Stimulated activated naive CD8-positive, alpha-beta T cell treated with anti-CD3 and anti-CD28 coated beads, Interleukin-15, amount 100 ng/mL, for 72 hours (primary cell): ENCODE measurements around the gene FAM81B.

ENCODE experiments used
- ATAC-seq: fragments of 150-1000 bp; cut with Tn5 transposase; 2 replicates; pipeline ENCODE4 v1.10.0; 2021; ENCODE audit warnings: mild to moderate bottlenecking, moderate library complexity
- DNase-seq, 2 donors: peaks; one replicate each; pipeline ENCODE4 v3.0.0; 2021 to 2022
- H3K27ac Mint-ChIP-seq, 2 donors: one replicate each; pipeline ENCODE4 v1.8.0; 2022; ENCODE audit warnings: mild to moderate bottlenecking in 2 of 2, mixed read lengths in 2 of 2, moderate library complexity in 2 of 2
- H3K27me3 Mint-ChIP-seq: one replicate; pipeline ENCODE4 v1.8.0; 2022; ENCODE audit warnings: mixed read lengths
- H3K4me1 Mint-ChIP-seq: one replicate; pipeline ENCODE4 v1.8.0; 2022; ENCODE audit warnings: mild to moderate bottlenecking, mixed read lengths
- H3K4me3 Mint-ChIP-seq, 2 donors: one replicate each; pipeline ENCODE4 v1.8.0; 2022; ENCODE audit warnings: mild to moderate bottlenecking in 2 of 2, mixed read lengths in 2 of 2, moderate library complexity in 1 of 2
- H3K9me3 Mint-ChIP-seq, 2 donors: one replicate each; pipeline ENCODE4 v1.8.0; 2022; ENCODE audit warnings: mixed read lengths in 2 of 2

The FAM81B gene

GRCh38 chr5:95426227-95426626, 35.1 kb downstream of the FAM81B start:
- ATAC-seq (no peak), DNase-seq (no peak)
- H3K27me3 Mint-ChIP-seq: no peaks in the 10 kb centered on the region
- no peaks in the 10 kb centered on the region for H3K9me3 Mint-ChIP-seq
- H3K4me3 Mint-ChIP-seq: no peak overlapping the region
- H3K27ac Mint-ChIP-seq: no peak overlapping the region
- no peaks in the 10 kb centered on the region for H3K4me1 Mint-ChIP-seq

GRCh38 chr5:95432779-95433178, 41.6 kb downstream of the FAM81B start:
- ATAC-seq (no peak), DNase-seq (no peak)
- H3K4me3 Mint-ChIP-seq: no peak overlapping the region
- no peak overlapping the region for H3K27ac Mint-ChIP-seq
- H3K27me3 Mint-ChIP-seq: no peaks in the 10 kb centered on the region
- no peaks in the 10 kb centered on the region for H3K4me1 Mint-ChIP-seq
- peaks cover 7 to 17% of the 10 kb centered on the region in 2 donors for H3K9me3 Mint-ChIP-seq

- ATAC-seq (no peak), DNase-seq (no peak)
- H3K4me3 Mint-ChIP-seq: no peak overlapping the region
- no peaks in the 10 kb centered on the region for H3K4me1 Mint-ChIP-seq
- H3K27me3 Mint-ChIP-seq: no peaks in the 10 kb centered on the region
- no peak overlapping the region for H3K27ac Mint-ChIP-seq
- peaks cover 0 to 1% of the 10 kb centered on the region in 2 donors for H3K9me3 Mint-ChIP-seq
Measured at GRCh38 chr5:95439801-95440493, 48.8 kb downstream of the FAM81B start.

- no peak for ATAC-seq
- H3K4me1 Mint-ChIP-seq: no peaks in the 10 kb centered on the region
- no peaks in the 10 kb centered on the region for H3K27me3 Mint-ChIP-seq
- H3K27ac Mint-ChIP-seq: no peak overlapping the region
- no peak overlapping the region for H3K4me3 Mint-ChIP-seq
- H3K9me3 Mint-ChIP-seq: no peaks in the 10 kb centered on the region
- no peak for DNase-seq
Measured at GRCh38 chr5:95440825-95441224, 49.7 kb downstream of the FAM81B start.

- Mint-ChIP-seq H3K27me3 (no peaks in the 10 kb centered on the region), H3K4me1 (no peaks in the 10 kb centered on the region), H3K27ac (no peak overlapping the region), H3K4me3 (no peak overlapping the region), H3K9me3 (no peaks in the 10 kb centered on the region)
- no peak for ATAC-seq
- DNase-seq: no peak
Measured at GRCh38 chr5:95441636-95442035, 50.5 kb downstream of the FAM81B start.

- DNase-seq (no peak), ATAC-seq (no peak)
- no peaks in the 10 kb centered on the region for H3K9me3 Mint-ChIP-seq
- H3K4me3 Mint-ChIP-seq: no peak overlapping the region
- H3K27me3 Mint-ChIP-seq: no peaks in the 10 kb centered on the region
- H3K27ac Mint-ChIP-seq: no peak overlapping the region
- no peaks in the 10 kb centered on the region for H3K4me1 Mint-ChIP-seq
Measured at GRCh38 chr5:95445442-95445841, 54.3 kb downstream of the FAM81B start.

GRCh38 chr5:95445995-95446394, 54.8 kb downstream of the FAM81B start:
- H3K27ac Mint-ChIP-seq: peak overlapping the region in 1 of 2 donors; percentile 24
- no peaks in the 10 kb centered on the region for H3K27me3 Mint-ChIP-seq
- H3K4me1 Mint-ChIP-seq: no peaks in the 10 kb centered on the region
- no peak overlapping the region for H3K4me3 Mint-ChIP-seq
- H3K9me3 Mint-ChIP-seq: no peaks in the 10 kb centered on the region
- DNase-seq (no peak), ATAC-seq (no peak)

- Mint-ChIP-seq H3K4me3 (no peak overlapping the region), H3K27ac (no peak overlapping the region), H3K27me3 (no peaks in the 10 kb centered on the region), H3K4me1 (no peaks in the 10 kb centered on the region), H3K9me3 (no peaks in the 10 kb centered on the region)
- ATAC-seq (no peak), DNase-seq (no peak)
Measured at GRCh38 chr5:95446560-95447221, 55.5 kb downstream of the FAM81B start.

- no peaks in the 10 kb centered on the region for H3K27me3 Mint-ChIP-seq
- no peak overlapping the region for H3K27ac Mint-ChIP-seq
- no peak for ATAC-seq
- H3K4me3 Mint-ChIP-seq: no peak overlapping the region
- DNase-seq: no peak
- H3K4me1 Mint-ChIP-seq: no peaks in the 10 kb centered on the region
- no peaks in the 10 kb centered on the region for H3K9me3 Mint-ChIP-seq
Measured at GRCh38 chr5:95447961-95448360, 56.8 kb downstream of the FAM81B start.

- ATAC-seq: no peak
- Mint-ChIP-seq H3K4me3 (no peak overlapping the region), H3K27ac (no peak overlapping the region), H3K9me3 (no peaks in the 10 kb centered on the region), H3K4me1 (no peaks in the 10 kb centered on the region), H3K27me3 (no peaks in the 10 kb centered on the region)
- no peak for DNase-seq
Measured at GRCh38 chr5:95448789-95449188, 57.6 kb downstream of the FAM81B start.

- ATAC-seq: no peak
- H3K4me1 Mint-ChIP-seq: no peaks in the 10 kb centered on the region
- no peak for DNase-seq
- H3K27me3 Mint-ChIP-seq: no peaks in the 10 kb centered on the region
- H3K9me3 Mint-ChIP-seq: no peaks in the 10 kb centered on the region
- no peak overlapping the region for H3K4me3 Mint-ChIP-seq
- H3K27ac Mint-ChIP-seq: no peak overlapping the region
Measured at GRCh38 chr5:95449460-95449859, 58.3 kb downstream of the FAM81B start.

GRCh38 chr5:95454536-95454935, 63.4 kb downstream of the FAM81B start:
- no peak overlapping the region for H3K27ac Mint-ChIP-seq

GRCh38 chr5:95460665-95461064, 69.5 kb downstream of the FAM81B start:
- no peaks in the 10 kb centered on the region for H3K4me1 Mint-ChIP-seq
- DNase-seq (no peak), ATAC-seq (no peak)
- no peaks in the 10 kb centered on the region for H3K27me3 Mint-ChIP-seq
- no peak overlapping the region for H3K27ac Mint-ChIP-seq
- no peaks in the 10 kb centered on the region for H3K9me3 Mint-ChIP-seq
- H3K4me3 Mint-ChIP-seq: no peak overlapping the region

More at GRCh38 chr5:95454536-95454935, 63.4 kb downstream of the FAM81B start:
- Mint-ChIP-seq H3K4me3 (no peak overlapping the region), H3K9me3 (no peaks in the 10 kb centered on the region), H3K27me3 (no peaks in the 10 kb centered on the region), H3K4me1 (no peaks in the 10 kb centered on the region)
- DNase-seq: no peak
- no peak for ATAC-seq

GRCh38 chr5:95471487-95471886, 80.3 kb downstream of the FAM81B start:
- no peak overlapping the region for H3K27ac Mint-ChIP-seq
- ATAC-seq (no peak), DNase-seq (no peak)
- no peak overlapping the region for H3K4me3 Mint-ChIP-seq
- H3K9me3 Mint-ChIP-seq: no peaks in the 10 kb centered on the region
- H3K27me3 Mint-ChIP-seq: no peaks in the 10 kb centered on the region
- H3K4me1 Mint-ChIP-seq: no peaks in the 10 kb centered on the region

GRCh38 chr5:95471942-95472341, 80.8 kb downstream of the FAM81B start:
- H3K4me3 Mint-ChIP-seq: no peak overlapping the region
- DNase-seq (no peak), ATAC-seq (no peak)
- H3K27ac Mint-ChIP-seq: no peak overlapping the region
- H3K27me3 Mint-ChIP-seq: no peaks in the 10 kb centered on the region
- no peaks in the 10 kb centered on the region for H3K9me3 Mint-ChIP-seq
- H3K4me1 Mint-ChIP-seq: no peaks in the 10 kb centered on the region

- H3K4me3 Mint-ChIP-seq: no peak overlapping the region
- H3K4me1 Mint-ChIP-seq: no peaks in the 10 kb centered on the region
- H3K9me3 Mint-ChIP-seq: peaks cover 24 to 26% of the 10 kb centered on the region in 2 donors
- H3K27ac Mint-ChIP-seq: no peak overlapping the region
- no peak for ATAC-seq
- H3K27me3 Mint-ChIP-seq: no peaks in the 10 kb centered on the region
- no peak for DNase-seq
Measured at GRCh38 chr5:95484421-95484820, 93.3 kb downstream of the FAM81B start.

GRCh38 chr5:95486191-95486590, 95.0 kb downstream of the FAM81B start:
- no peaks in the 10 kb centered on the region for H3K4me1 Mint-ChIP-seq

More at GRCh38 chr5:95486191-95486590, 95.0 kb downstream of the FAM81B start:
- Mint-ChIP-seq H3K27me3 (no peaks in the 10 kb centered on the region), H3K9me3 (peaks cover 23 to 24% of the 10 kb centered on the region in 2 donors), H3K4me3 (no peak overlapping the region), H3K27ac (no peak overlapping the region)
- DNase-seq (no peak), ATAC-seq (no peak)
